Adipocyte (in vitro differentiated cells): ENCODE measurements around the gene TOR4A.
"Not testable (repeated sequence)": the region's sequence is repeated elsewhere in the genome, so short reads cannot be mapped to it uniquely, and the experiment has no call there.

Experiments
- DNase-seq: peaks from one replicate; pipeline ENCODE4 v3.0.0-alpha.2; 2015; ENCODE audit warnings: low read depth
- H3K27me3 ChIP-seq: replicated peaks from 2 replicates; pipeline ENCODE4 v1.7.0; 2013; ENCODE audit warnings: mild to moderate bottlenecking, low read length, moderate library complexity; ENCODE audit not compliant: control insufficient read depth, insufficient read depth
- H3K36me3 ChIP-seq: 2 replicates; pipeline ENCODE4 v1.7.0; 2013; ENCODE audit warnings: low read length, mild to moderate bottlenecking, moderate library complexity; ENCODE audit not compliant: control insufficient read depth, insufficient read depth, severe bottlenecking
- H3K4me1 ChIP-seq: 2 replicates; pipeline ENCODE4 v1.7.0; 2013; ENCODE audit warnings: mild to moderate bottlenecking, low read length, moderate library complexity; ENCODE audit not compliant: control insufficient read depth, insufficient read depth
- H3K4me3 ChIP-seq: 2 replicates; pipeline ENCODE4 v1.7.0; 2013; ENCODE audit warnings: mild to moderate bottlenecking, low read length, moderate library complexity
- H3K9ac ChIP-seq: 2 replicates; pipeline ENCODE4 v1.7.0; 2013; ENCODE audit warnings: mild to moderate bottlenecking, low read length, moderate library complexity
- H3K9me3 ChIP-seq: 2 replicates; pipeline ENCODE4 v1.7.0; 2013; ENCODE audit warnings: mild to moderate bottlenecking, low read length, moderate library complexity; ENCODE audit not compliant: control insufficient read depth

Gene TOR4A

DNA sequence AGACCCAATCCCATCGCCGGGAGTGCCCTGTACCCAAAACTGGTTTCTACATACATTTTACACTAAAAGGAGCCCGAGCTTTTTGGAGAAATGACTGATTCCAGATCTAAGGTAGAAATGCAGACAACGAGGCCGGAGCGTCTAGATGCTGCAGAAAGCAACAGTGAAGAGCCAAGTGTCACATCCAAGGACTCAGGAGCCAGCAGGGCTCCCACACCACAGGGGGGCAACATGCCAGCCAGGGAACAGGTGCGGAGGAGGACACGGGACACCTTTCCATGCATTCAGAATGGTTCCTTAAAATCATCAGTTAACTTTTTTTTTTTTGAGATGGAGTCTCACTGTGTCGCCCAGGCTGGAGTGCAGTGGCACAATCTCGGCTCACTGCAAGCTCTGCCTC, 47.6 kb downstream of the TOR4A start:
- Histone ChIP-seq H3K36me3 (no peaks in the 10 kb centered on the region), H3K4me1 (no peaks in the 10 kb centered on the region), H3K4me3 (no peak overlapping the region), H3K9ac (no peak overlapping the region), H3K27me3 (peaks cover 4% of the 10 kb centered on the region), H3K9me3 (no peaks in the 10 kb centered on the region)
- DNase-seq = no peak

DNA sequence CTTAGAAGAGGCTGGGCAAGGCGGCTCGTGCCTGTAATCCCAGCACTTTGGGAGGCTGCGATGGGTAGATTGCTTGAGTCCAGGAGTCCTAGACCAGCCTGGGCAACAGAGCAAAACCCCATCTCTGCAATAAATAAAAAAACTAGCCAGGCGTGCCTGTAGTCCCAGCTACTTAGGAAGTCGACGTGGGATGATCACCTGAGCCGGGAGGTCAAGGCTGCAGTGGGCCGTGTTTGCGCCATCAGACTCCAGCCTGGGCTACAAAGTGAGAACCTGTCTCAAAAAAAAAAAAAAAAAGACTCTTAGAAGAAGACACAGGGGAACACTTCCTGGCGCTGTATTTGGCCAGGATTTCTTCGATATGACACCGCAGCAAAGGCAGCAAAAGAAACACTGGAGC, 48.3 kb downstream of the TOR4A start:
- Histone ChIP-seq H3K27me3 (peaks cover 2% of the 10 kb centered on the region), H3K4me3 (no peak overlapping the region), H3K9me3 (no peaks in the 10 kb centered on the region), H3K36me3 (no peaks in the 10 kb centered on the region), H3K4me1 (no peaks in the 10 kb centered on the region), H3K9ac (no peak overlapping the region)
- DNase-seq = no peak

DNA sequence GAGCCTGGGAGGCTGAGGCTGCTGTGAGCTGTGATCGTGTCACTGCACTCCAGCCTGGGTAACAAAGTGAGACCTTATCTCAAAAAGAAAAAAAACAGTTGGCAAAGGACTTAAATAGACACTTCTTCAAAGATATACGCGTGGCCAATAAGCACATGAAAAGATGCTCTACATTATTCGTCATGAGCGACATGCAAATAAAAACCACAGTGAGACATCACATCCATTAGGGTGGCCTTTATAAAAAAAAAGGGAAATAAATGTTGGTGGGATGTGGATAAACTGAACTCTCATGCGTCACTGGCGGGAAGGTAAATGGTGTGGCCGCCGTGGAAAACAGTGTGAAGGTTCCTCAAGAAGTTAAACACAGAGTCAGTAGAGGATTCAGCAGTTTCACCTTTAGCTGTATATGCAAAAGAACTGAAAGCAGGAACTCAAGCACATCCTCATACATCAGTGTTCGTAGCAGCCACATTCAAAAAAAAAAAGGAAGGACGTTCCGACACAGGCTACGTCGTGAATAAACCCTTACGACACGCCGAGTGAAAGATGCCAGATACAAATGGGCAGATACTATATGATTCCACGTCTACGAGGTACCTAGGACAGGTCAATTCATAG, 49.0 kb downstream of the TOR4A start:
- H3K36me3 ChIP-seq = no peaks in the 10 kb centered on the region
- no peaks in the 10 kb centered on the region for H3K27me3 ChIP-seq
- no peak for DNase-seq
- no peaks in the 10 kb centered on the region for H3K4me1 ChIP-seq
- no peak overlapping the region for H3K9ac ChIP-seq
- no peak overlapping the region for H3K4me3 ChIP-seq
- H3K9me3 ChIP-seq = no peaks in the 10 kb centered on the region

DNA sequence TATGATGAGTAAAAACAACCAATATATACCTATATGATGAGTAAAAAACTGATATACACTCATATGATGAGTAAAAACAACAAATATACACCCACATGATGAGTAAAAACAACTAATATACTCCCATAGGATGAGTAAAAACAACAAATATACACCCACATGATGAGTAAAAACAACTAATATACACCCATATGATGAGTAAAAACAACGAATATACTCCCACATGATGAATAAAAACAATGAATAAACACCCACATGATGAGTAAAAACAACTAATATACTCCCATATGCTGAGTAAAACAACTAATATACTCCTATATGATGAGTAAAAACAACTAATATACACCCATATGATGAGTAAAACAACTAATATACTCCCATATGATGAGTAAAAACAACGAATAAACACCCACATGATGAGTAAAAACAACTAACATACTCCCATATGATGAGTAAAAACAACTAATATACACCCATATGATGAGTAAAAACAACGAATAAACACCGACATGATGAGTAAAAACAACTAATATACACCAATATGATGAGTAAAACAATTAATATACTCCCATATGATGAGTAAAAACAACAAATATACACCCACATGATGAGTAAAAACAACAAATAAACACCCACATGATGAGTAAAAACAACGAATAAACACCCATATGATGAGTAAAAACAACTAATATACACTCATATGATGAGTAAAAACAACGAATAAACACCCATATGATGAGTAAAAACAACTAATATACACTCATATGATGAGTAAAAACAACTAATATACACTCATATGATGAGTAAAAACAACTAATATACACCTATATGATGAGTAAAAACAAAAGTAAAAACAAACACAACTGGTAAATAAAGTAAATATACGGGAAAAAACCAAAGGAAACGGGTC, 50.4 kb downstream of the TOR4A start:
- not testable (repeated sequence) for H3K9me3 ChIP-seq

DNA sequence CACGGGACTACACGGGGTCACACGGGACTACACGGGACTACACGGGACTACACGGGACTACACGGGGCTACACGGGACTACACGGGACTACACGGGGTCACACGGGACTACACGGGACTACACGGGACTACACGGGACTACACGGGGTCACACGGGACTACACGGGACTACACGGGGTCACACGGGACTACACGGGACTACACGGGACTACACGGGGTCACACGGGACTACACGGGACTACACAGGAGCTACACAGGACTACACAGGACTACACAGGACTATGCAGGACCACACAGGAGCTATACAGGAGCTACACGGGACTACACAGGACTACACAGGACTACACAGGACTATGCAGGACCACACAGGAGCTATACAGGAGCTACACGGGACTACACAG, 52.1 kb downstream of the TOR4A start:
- DNase-seq, H3K4me3 ChIP-seq, H3K9me3 ChIP-seq, H3K4me1 ChIP-seq, H3K36me3 ChIP-seq, H3K9ac ChIP-seq, H3K27me3 ChIP-seq: not testable (repeated sequence)

More for the DNA sequence above, 50.4 kb downstream of the TOR4A start:
- H3K4me1 ChIP-seq, H3K9ac ChIP-seq, H3K27me3 ChIP-seq, H3K4me3 ChIP-seq, DNase-seq, H3K36me3 ChIP-seq: not testable (repeated sequence)

DNA sequence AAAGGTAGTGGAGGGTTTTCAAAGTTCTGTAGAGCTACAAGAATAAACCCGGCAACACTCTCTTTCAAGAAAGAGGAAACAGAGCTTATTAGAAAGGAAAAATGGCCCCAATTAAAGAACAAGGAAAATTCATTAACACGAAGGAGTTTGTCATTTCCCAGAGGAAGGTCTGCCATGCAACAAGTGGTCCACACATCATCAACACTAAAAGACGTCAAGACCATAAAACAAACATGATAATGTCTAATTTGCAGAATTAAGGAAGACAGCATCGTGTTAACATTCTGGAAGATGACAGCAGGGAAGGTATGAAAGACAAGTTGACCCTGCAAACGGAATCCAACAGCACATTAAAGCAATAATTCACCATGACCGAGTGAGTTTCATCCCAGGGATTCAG, 53.2 kb downstream of the TOR4A start:
- DNase-seq = no peak
- H3K4me3 ChIP-seq = no peak overlapping the region
- no peaks in the 10 kb centered on the region for H3K27me3 ChIP-seq
- no peaks in the 10 kb centered on the region for H3K36me3 ChIP-seq
- no peak overlapping the region for H3K9ac ChIP-seq
- H3K9me3 ChIP-seq = no peaks in the 10 kb centered on the region
- no peaks in the 10 kb centered on the region for H3K4me1 ChIP-seq

DNA sequence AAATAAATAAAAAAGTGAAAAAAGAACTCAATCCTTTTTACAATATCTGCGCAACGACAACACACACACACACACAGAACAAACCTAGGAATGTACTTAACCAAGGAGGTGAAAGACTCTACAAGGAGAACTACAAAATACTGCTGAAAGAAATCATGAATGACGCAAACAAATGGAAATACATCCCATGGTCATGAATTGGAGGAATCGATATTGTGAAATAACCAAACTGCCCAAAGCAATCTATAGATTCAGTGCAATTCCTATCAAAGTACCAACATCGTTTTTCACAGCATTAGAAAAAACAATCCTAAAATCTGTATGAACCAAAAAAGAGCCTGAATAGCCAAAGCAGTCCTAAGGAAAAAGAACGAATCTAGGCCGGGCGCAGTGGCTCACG, 54.4 kb downstream of the TOR4A start:
- Histone ChIP-seq H3K36me3 (no peaks in the 10 kb centered on the region), H3K9ac (no peak overlapping the region), H3K9me3 (peaks cover 5% of the 10 kb centered on the region), H3K4me3 (no peak overlapping the region), H3K27me3 (no peaks in the 10 kb centered on the region), H3K4me1 (no peaks in the 10 kb centered on the region)
- DNase-seq = no peak
